Stomach (tissue), 4 donors: ENCODE results near the gene RPS17.

ENCODE experiments used
- CTCF ChIP-seq, 7 experiments: fragments of 450-650 bp in 4 of 7; fragments of 200-600 bp in 3 of 7; sonication (generic) in 3 of 7; IDR thresholded peaks; one replicate each; pipeline ENCODE4 v1.5.1; 2016 to 2019; ENCODE audit warnings: antibody characterized with exemption in 7 of 7, control low read depth in 2 of 7, mild to moderate bottlenecking in 1 of 7
- EP300 ChIP-seq: sonication (generic); formaldehyde crosslinking; IDR thresholded peaks from one replicate; pipeline ENCODE4 v1.6.1; 2017; ENCODE audit warnings: antibody characterized with exemption
- POLR2A ChIP-seq, 4 donors: fragments of 450-650 bp; IDR thresholded peaks; one replicate each; pipeline ENCODE4 v1.6.1; 2016; ENCODE audit warnings: antibody characterized with exemption in 4 of 4, control low read depth in 2 of 4, mild to moderate bottlenecking in 1 of 4, moderate library complexity in 1 of 4
- POLR2AphosphoS5 ChIP-seq, 3 donors: sonication (generic); formaldehyde crosslinking; IDR thresholded peaks; one replicate each; pipeline ENCODE4 v1.6.1; 2016; ENCODE audit warnings: antibody characterized with exemption in 3 of 3

GRCh38 chr15:82538961-82539690, 1.1 kb downstream of the RPS17 start:
- TF ChIP-seq POLR2A (IDR thresholded peaks at IDR 0.05): no peak
- TF ChIP-seq POLR2AphosphoS5 (IDR thresholded peaks at IDR 0.05): no peak
- no peak for TF ChIP-seq CTCF (IDR thresholded peaks at IDR 0.05)
- no peak for TF ChIP-seq EP300
